Raji (cell line): Measurements from ENCODE around the gene SARS2.

Source experiments
- POLR2A ChIP-seq: IDR thresholded peaks from 2 replicates; pipeline ENCODE4 v1.6.1; 2011; ENCODE audit warnings: low read depth, low read length, control low read depth; ENCODE audit not compliant: insufficient read depth

Gene SARS2

DNA sequence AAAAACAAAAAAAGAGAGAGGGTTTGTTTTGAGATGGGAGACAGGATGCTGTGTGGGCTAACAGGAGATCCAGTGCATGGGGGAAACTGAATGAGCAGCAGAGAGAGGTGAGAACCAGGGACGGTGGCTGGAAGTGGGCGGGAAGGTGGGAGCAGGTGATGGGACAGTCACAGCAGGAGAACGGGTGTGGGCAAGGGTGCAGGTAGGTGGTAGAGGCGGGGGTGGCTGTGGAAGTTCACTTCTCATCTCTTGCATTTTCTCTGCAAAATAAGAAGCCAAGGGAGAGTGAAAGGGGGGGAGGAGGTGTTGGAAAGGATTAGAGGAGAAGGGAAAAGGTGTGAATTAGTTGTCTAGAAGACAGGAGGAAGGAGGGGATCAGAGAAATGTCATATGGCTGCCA lies 23.1 kb upstream of the SARS2 start:
- TF ChIP-seq POLR2A = no peak

DNA sequence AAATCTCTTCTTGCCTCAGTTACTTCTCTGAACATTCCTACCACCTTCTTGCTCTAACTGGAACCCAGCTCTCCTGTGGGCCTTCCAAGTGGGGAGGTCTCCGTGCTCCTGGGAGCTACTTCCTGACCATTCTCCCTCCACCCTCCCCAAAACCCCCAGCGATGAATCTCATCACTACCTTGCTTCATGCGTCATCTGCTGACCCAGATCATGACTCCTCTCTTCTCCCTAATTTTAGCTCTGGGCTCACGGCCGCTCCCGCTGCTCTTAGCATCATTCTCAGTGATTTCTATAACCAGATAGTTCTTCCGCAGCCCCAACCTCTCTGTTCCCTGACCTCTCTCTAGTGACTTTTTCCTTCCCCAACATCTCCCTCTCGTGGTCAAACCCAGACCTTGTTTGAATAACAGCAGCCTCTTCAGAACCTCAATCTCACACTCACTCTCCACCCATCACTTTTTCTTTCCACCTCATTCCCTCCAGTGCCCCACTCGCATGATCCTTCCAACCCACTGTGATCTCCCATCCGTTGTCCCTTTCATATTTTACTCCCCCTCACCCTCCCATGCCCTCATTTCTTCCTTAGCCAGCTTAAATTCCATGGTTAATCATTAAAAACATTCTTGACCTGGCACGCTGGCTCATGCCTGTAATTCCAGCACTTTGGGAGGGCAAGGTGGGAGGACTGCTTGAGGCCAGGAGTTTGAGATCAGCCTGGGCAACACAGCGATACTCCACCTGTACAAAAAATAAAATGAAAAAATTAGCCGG lies 22.0 kb upstream of the SARS2 start:
- no peak for TF ChIP-seq POLR2A

DNA sequence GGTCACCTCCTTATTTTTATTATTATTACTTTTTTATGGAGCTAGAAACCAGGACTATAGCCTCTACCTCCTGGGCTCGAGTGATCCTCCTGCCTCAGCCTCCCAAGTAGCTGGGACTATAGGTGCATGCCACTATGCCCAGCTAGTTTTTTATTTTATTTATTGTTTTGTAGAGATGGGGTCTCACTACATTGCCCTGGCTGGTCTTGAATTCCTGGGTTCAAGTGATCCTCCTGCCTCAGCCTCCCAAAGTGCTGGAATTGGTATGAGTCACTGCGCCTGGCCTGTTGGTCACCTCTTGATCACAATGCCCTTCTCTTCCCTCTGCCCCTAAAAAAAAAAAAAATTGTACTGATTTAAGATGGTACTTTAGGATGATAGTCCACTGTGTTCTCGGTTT lies 20.6 kb upstream of the SARS2 start:
- TF ChIP-seq POLR2A = no peak

DNA sequence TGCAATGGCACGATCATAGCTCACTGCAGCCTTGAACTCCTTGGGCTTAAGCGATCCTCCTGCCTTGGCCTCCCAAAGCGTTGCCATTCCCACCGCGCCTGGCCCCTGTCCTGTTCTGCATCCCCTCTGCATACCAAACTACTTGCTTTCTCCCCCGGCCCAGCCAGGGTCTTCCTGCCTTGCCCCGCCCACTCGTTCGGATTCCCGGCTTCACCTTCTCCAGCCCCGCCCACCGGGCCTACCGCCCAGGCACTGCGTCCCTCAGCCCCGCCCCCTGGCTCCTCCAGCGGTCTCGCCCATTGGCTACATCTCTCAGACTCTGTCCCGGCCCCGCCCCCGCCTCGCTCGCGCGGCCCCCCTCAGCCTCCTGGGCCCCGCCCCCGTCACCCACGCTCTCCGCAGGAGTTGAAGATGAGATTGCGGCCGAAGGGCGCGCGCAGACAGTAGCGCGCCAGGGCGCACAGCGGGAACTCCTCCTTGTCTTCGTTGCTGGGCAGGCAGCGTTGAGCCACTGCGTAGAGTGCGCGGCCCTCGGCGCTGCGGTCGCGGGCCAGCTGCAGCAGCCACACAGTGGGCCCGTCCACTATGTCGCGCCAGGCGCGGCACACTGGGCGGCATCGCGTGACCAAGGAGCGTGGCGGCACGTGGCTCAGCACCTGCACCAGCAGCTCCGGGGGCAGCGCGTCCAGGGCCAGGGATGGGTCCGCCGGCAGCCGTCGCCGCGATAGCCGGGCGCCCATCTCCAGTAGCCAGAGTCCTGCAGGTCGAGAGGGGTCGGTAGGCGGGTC lies 19.2 kb upstream of the SARS2 start:
- TF ChIP-seq POLR2A = no peak

DNA sequence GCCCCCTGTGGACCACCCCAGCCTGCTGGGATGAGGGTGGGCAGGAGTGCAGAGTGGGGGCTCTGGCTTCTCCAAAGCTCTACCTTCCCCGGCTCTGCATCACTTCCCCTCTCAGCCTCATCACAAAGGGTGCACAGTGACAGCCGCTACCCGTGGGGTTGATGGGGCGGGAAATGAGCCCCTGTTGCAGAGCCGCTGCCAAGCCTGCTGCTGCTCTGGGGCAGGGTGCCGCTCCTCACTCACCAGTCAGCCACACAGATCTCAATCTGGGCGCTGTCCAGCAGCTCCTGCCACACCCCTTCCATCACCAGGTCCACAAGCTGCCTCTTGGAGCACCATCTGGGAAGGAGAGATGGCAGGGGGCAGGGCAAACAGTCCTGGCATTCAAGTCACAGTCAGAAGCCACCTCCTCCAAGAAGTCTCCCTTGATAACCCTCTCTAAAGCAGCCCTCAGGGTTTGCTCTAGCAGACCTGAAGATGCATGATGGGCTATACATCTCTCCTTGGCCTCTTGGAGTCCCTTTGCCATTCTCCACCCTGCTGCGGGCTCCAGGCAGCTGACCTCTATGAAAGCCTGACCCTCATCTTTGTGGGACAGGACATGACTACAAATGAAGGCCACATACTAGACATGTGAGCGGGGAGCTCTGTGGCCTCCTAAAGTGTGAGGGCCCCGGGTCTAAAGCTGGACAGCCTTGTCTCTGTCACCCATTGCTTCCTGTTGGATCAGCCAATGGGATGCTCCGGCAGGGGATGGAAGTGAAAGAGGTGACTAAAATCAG lies 15.9 kb upstream of the SARS2 start:
- no peak for TF ChIP-seq POLR2A

DNA sequence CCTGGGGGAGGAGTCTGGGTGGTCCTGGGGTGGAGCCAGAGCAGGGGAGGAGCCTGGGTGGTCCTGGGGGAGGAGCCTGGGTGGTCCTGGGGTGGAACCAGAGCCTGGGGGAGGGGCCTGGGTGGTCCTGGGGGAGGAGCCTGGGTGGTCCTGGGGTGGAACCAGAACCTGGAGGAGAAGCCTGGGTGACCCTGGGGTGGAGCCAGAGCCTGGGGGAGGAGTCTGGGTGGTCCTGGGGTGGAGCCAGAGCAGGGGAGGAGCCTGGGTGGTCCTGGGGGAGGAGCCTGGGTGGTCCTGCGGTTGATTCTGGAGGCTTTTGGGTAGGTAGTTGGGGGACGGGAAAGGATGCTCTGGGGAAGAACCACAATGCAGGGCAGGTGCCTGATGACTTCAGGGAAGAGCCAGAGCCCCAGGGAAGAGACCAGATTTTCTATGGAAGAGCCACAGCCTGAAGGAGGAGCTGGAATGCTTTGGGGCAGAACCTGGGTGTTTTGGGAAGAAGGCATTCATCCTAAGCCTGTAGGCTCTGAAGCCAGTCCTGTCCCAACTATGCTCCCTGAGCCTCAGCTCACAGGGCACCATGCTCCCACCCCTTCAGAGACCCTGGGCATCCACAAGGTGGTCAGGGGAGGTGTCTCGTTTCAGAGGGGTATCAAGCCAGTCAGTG lies 15.1 kb upstream of the SARS2 start:
- TF ChIP-seq POLR2A = no peak

DNA sequence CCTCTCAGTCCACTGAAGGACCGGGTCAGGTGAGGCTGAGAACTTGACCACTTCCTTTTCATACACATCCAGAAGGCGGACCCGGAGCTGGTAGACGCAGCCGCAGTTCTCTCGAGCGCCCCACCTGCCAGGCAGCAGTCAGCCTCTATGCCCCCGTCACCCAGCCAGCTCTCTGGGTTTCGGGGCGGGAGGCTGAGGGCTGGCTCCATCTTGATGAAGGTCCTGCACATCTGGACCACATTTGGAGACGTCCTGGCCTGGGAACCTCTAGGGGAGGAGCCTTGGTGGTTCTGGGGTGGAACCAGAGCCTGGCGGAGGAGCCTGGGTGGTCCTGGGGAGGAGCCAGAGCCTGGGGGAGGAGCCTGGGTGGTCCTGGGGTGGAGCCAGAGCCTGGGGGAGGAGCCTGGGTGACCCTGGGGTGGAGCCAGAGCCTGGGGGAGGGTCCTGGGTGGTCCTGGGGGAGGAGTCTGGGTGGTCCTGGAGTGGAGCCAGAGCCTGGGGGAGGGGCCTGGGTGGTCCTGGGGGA lies 14.5 kb upstream of the SARS2 start:
- no peak for TF ChIP-seq POLR2A

DNA sequence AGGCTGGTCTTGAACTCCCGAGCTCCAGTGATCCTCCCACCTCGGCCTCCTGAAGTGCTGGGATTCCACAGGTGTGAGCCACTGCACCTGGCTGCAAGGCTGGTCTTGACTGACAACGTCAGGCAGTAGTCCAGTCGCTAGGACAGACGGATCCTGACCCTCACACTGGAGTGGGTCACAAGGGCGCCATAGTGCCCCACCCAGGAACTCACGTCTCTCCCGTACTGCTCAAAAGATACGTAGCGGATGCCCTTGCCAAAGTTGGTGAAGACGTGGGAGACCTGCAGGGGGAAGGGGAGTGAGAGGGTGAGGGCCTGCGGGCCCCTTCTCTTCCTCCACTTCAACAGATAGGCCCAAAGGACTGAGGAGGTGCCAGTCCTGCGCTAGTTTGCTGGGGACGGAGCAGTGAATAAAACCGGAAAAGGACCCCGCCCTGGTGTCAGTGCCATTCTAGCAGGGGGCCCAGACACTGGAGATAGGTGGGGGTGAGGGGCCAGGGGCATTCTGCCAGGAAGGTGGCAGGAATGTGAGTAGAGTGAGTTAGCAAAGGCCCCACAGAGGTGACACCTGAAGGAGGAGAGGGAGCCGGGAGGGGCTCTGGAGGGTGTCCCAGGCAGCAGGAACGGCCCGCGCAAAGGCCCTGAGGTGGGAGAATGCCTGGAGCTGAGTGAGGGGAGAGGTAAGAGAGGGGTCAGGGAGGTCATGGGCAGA lies 12.1 kb upstream of the SARS2 start:
- TF ChIP-seq POLR2A = no peak

DNA sequence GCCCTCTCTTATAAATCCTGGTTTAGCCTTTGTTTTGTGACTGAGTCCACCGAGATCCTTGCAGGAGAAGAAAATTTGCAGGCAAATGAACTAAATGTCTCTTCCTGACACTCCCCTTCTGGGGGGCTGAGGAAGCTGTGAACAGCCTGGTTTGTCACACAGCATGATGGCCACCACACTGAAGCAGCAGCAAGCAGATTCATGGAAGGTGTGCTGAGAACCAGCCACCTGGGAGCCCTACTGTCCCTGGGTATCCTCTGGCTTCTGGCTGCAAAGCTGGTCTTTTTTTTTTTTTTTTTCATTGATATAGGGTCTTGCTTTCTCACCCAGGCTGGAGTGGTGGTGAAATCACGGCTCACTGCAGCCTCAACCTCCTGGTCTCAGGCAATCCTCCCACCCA lies 11.4 kb upstream of the SARS2 start:
- no peak for TF ChIP-seq POLR2A

DNA sequence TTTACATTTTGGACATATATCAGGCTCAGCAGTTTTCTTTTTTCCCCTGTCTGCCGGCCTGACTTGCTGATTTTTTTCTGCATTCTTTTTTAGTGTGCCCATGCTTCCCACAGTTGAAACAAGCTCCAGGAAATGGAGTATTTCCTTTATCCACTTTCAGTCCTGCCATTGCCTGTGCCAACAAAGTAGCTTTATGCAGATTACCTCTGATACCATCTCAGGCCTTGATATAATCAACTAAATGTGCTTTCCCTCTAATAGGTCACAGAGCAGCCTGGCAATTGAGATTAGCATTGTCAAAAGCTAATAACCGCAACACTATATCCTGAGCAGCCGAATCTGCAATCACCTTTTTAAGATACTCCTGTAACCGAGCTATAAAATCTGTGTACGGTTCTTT lies 9.4 kb upstream of the SARS2 start:
- no peak for TF ChIP-seq POLR2A

DNA sequence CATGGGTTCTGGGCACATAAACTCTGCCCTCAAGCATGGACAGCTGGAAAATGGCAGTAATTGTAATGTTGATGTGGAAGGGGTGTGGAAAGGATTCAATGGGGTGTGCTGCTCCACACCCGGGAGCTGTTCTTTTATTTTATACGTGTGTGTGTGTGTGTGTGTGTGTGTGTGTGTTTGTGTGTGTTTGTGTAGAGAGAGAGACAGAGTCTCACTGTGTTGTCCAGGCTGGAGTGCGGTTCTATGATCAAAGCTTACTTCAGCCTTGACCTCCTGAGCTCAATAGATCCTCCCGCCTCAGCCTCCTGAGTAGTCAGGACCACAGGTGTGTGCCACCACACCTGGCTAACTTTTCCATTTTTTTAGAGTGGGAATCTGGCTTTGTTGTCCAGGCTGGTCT lies 3.0 kb upstream of the SARS2 start:
- TF ChIP-seq POLR2A = no peak

DNA sequence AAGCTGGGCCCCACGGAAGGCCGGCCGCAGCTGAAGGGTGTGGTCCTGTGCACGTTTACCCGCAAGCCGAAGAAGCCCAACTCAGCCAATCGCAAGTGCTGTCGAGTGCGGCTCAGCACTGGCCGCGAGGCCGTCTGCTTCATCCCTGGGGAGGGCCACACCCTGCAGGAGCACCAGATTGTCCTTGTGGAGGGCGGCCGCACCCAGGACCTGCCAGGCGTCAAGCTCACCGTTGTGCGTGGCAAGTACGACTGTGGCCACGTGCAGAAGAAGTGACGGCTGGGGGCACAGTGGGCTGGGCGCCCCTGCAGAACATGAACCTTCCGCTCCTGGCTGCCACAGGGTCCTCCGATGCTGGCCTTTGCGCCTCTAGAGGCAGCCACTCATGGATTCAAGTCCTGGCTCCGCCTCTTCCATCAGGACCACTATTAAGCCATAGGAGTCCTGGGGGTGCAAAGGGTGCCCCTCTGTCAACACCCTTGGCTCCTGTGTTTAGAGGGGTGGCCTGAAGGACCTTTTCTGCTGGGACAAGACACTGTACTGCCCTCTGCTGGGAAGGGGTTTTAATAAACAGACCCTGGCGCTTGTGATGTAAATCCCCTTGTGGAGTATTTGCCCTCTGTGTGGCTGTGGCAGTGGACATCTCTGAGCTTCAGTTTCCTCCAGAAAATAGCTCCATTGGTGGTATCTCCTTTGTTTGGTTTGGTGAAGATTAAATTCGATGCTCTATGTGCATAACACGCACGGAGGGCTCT lies 2.0 kb upstream of the SARS2 start:
- no peak for TF ChIP-seq POLR2A

DNA sequence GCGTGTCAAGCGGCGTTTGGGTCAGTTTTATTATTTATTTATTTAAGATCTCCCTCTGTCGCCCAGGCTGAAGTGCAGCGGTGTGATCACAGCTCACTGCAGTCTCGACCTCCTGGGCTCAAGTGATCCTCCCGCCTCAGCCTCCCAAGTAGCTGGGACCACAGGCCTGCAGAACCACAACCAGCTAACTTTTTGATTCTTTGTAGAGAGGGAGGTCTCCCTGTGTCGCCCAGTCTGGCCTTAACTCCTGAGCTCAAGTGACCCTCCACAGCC lies 894 bp upstream of the SARS2 start:
- no peak for TF ChIP-seq POLR2A
